Neural crest cell (in vitro differentiated cells): ENCODE measurements around the gene ZNF71. TPM values are rescaled to one million over a fixed set of nuclear protein-coding genes. Genes with fewer than 3 reads are reported as not detected.

Experiments used
- DNase-seq: peaks from one replicate; pipeline ENCODE4 v3.0.0; 2021; ENCODE audit warnings: low read depth, mixed read lengths, low spot score
- H3K27ac Mint-ChIP-seq: one replicate; pipeline ENCODE4 v1.8.0; 2021; ENCODE audit warnings: mild to moderate bottlenecking, mixed read lengths; ENCODE audit not compliant: unreplicated experiment
- H3K27me3 Mint-ChIP-seq: 2 replicates; pipeline ENCODE4 v1.8.0; 2021; ENCODE audit warnings: low read depth, mild to moderate bottlenecking, mixed read lengths
- H3K36me3 Mint-ChIP-seq: 2 replicates; pipeline ENCODE4 v1.8.0; 2021; ENCODE audit warnings: low read depth, mild to moderate bottlenecking, mixed read lengths
- H3K4me1 Mint-ChIP-seq: 2 replicates; pipeline ENCODE4 v1.8.0; 2021; ENCODE audit warnings: mixed read lengths
- H3K4me3 Mint-ChIP-seq: one replicate; pipeline ENCODE4 v1.8.0; 2021; ENCODE audit warnings: mild to moderate bottlenecking, mixed read lengths
- H3K9me3 Mint-ChIP-seq: 2 replicates; pipeline ENCODE4 v1.8.0; 2021; ENCODE audit warnings: mixed read lengths
- total RNA-seq: library from RNA; stranded (reverse); gene quantifications from 2 replicates; pipeline ENCODE4 v1.2.1, GENCODE V29; 2021
- TF ChIP-seq, protein P1 (sequence below): fragments of 200-600 bp; sonication (generic); conservative IDR thresholded peaks from 2 replicates; pipeline ENCODE4 v1.5.0; 2021; ENCODE audit warnings: antibody characterized with exemption, mild to moderate bottlenecking

Gene ZNF71
- total RNA-seq, 1 donor from 2014 or later, result 21.7 TPM

DNA sequence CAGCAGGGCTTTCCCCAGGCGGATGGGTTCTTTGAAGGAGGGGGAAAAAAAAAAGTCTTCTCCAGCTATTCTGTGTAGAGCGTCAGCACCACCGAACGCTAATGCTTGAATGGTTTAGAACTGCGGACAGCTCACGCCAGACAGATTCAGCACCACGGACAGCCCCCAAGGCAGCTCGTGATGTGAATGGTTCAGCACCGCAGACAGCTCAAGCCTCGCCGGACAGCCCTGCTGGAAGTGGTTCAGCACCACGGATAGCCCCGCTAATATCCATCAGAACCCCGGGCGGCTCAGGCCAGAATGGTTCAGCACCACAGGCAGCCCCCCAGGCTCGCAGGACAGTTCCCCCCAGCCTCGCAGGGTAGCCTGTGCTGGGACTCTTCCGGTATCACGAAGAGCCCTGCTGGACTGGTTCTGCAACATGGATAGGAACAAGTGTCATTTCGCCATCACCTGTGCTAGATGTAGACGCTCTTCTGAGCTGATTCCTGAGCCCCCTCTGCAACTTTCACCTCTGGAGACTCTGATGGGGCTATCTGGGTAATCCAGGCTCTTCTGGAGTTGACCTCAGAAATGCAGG is 43.0 kb downstream of the ZNF71 start:
- H3K27me3 Mint-ChIP-seq, result no peaks in the 10 kb centered on the region
- peaks cover 26% of the 10 kb centered on the region for H3K9me3 Mint-ChIP-seq
- DNase-seq, result peak; percentile 46
- H3K4me1 Mint-ChIP-seq, result no peaks in the 10 kb centered on the region
- no peak overlapping the region for H3K27ac Mint-ChIP-seq
- H3K36me3 Mint-ChIP-seq, result peaks cover 30% of the 10 kb centered on the region
- no peak overlapping the region for H3K4me3 Mint-ChIP-seq
- TF ChIP-seq, protein P1, sequence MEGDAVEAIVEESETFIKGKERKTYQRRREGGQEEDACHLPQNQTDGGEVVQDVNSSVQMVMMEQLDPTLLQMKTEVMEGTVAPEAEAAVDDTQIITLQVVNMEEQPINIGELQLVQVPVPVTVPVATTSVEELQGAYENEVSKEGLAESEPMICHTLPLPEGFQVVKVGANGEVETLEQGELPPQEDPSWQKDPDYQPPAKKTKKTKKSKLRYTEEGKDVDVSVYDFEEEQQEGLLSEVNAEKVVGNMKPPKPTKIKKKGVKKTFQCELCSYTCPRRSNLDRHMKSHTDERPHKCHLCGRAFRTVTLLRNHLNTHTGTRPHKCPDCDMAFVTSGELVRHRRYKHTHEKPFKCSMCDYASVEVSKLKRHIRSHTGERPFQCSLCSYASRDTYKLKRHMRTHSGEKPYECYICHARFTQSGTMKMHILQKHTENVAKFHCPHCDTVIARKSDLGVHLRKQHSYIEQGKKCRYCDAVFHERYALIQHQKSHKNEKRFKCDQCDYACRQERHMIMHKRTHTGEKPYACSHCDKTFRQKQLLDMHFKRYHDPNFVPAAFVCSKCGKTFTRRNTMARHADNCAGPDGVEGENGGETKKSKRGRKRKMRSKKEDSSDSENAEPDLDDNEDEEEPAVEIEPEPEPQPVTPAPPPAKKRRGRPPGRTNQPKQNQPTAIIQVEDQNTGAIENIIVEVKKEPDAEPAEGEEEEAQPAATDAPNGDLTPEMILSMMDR, result no peak

DNA sequence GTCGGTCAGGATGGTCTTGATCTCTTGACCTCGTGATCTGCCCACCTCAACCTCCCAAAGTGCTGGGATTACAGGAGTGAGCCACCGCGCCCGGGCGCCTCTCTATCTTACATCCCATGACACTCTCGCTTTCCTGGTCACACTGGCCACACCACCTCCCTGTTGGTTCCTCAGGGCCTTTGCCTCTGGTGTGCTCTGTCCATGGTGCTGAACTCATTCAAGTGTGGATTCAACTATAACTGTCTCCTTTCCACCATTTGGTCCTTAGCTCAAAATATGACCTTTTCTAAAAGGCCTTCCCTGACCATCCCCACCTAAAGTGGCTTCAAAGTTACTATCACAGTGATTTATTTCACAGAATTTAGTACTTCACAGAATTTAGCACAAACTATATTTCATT is 44.1 kb downstream of the ZNF71 start:
- H3K27ac Mint-ChIP-seq, result no peak overlapping the region
- H3K27me3 Mint-ChIP-seq, result no peaks in the 10 kb centered on the region
- H3K4me3 Mint-ChIP-seq, result no peak overlapping the region
- H3K4me1 Mint-ChIP-seq, result no peaks in the 10 kb centered on the region
- H3K36me3 Mint-ChIP-seq, result peaks cover 26% of the 10 kb centered on the region
- TF ChIP-seq, protein P1, result no peak
- peaks cover 22% of the 10 kb centered on the region for H3K9me3 Mint-ChIP-seq
- DNase-seq, result no peak

DNA sequence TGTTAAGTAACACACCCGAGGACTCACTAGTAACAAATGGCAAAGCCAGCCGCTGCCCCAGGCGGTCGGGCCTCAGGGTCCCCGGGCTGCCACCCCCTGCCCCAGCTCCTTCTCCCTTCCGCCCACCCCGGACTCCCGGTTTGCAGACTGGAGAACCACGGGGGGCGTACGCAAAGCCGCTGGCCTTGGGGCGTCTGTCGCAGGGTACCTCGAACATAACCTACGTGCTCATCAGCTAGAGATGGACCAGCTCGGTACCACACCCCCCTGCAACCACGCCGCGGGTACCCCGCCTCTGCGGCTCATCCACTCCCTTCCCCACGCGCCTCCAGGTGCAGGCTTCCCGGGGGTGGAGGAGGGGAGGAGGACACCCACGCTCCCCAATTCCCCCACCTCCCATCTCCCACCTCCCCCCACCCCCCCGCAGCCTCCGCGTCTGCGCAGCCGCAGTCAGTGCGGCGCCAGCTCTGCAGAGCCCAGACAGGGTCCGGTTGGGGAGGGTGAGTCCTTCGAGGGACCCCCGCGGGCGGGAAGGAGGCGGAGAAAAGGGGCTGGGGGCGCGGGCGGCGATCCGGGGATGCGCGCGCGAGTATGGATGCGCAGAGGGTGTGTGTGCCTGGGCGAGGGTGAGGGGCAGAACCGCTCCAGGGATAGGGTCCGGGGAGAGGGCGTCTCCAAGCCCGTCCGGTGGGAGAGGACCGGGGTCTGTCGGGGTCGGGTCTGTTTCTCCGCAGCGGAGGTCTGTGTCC is 47.8 kb downstream of the ZNF71 start, which contains the start of gene SMIM17:
TSS of gene SMIM17 (plus strand) at position 449 of the 749 bp plus-strand sequence. CDS start 2,509 bp downstream, outside the sequence.
- H3K36me3 Mint-ChIP-seq, result peaks cover 40% of the 10 kb centered on the region
- H3K4me3 Mint-ChIP-seq, result no peak within 1 kb of the TSS
- no peaks in the 10 kb centered on the region for H3K27me3 Mint-ChIP-seq
- H3K27ac Mint-ChIP-seq, result no peak within 1 kb of the TSS
- H3K9me3 Mint-ChIP-seq, result peaks cover 28% of the 10 kb centered on the region
- TF ChIP-seq, protein P1, result no peak
- no peaks in the 10 kb centered on the region for H3K4me1 Mint-ChIP-seq
- no peak for DNase-seq

DNA sequence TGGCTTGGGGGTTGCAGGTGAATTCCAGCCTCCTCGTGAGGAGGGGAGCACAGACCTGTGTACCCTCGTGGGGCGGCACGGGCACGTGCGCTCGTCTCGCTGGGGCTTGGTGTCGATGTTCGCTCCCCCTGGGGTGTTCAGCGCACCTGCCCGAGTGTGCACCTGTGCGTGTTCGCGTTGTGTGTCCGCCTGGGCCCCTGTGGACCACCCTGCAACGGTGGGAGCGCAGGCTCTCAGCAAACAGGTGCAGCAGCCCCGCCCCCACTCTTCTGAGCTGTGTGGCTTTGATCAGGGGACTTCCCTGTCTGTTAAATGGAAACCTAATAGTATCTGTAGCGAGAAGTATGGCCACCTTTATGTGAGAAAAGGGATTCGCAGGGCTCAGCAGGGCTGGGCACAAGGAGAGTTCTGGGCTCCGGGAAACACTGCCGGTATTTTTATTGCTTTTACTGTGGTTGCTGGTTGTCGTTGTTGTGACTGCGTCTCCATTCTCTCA is 48.4 kb downstream of the ZNF71 start:
- Mint-ChIP-seq H3K36me3 (peaks cover 43% of the 10 kb centered on the region), H3K27ac (no peak overlapping the region), H3K27me3 (no peaks in the 10 kb centered on the region), H3K9me3 (peaks cover 33% of the 10 kb centered on the region), H3K4me1 (no peaks in the 10 kb centered on the region), H3K4me3 (no peak overlapping the region)
- DNase-seq, result no peak
- TF ChIP-seq, protein P1, result no peak

DNA sequence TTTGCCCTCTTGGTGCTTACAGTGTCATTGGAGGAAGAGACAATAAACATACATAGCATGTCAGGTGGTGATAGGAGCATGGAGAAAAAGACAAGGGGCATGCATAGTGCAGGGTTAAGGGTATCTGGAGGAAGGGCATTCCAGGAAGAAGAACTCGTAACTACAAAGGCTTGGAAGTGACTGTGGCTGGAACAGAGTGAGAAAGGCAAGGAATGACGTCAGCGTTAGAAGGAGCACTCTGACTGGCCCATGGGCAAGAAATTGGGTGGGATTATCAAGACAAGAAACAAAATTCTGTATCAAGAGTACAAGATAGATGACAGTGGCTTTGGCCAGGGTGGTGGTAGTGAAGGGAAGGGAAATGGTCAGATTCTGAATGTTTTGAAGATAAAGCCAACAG is 59.0 kb downstream of the ZNF71 start:
- H3K27me3 Mint-ChIP-seq, result no peaks in the 10 kb centered on the region
- H3K9me3 Mint-ChIP-seq, result peaks cover 30% of the 10 kb centered on the region
- peaks cover 23% of the 10 kb centered on the region for H3K36me3 Mint-ChIP-seq
- no peak overlapping the region for H3K27ac Mint-ChIP-seq
- TF ChIP-seq, protein P1, result no peak
- DNase-seq, result no peak
- no peaks in the 10 kb centered on the region for H3K4me1 Mint-ChIP-seq
- no peak overlapping the region for H3K4me3 Mint-ChIP-seq
